ENCODE measurements around the gene UBIAD1. TPM values are rescaled to one million over a fixed set of nuclear protein-coding genes. Genes with fewer than 3 reads are reported as not detected.
A peak's percentile ranks its signal among the peaks of the same experiment; 100 is the strongest.

Gene UBIAD1
- total and polyA plus RNA-seq, 2 of the 13 experiments (the other 11 are each of a cell fraction or from before 2014, with no cell fraction given) = 16.9 to 20.4 TPM

DNA sequence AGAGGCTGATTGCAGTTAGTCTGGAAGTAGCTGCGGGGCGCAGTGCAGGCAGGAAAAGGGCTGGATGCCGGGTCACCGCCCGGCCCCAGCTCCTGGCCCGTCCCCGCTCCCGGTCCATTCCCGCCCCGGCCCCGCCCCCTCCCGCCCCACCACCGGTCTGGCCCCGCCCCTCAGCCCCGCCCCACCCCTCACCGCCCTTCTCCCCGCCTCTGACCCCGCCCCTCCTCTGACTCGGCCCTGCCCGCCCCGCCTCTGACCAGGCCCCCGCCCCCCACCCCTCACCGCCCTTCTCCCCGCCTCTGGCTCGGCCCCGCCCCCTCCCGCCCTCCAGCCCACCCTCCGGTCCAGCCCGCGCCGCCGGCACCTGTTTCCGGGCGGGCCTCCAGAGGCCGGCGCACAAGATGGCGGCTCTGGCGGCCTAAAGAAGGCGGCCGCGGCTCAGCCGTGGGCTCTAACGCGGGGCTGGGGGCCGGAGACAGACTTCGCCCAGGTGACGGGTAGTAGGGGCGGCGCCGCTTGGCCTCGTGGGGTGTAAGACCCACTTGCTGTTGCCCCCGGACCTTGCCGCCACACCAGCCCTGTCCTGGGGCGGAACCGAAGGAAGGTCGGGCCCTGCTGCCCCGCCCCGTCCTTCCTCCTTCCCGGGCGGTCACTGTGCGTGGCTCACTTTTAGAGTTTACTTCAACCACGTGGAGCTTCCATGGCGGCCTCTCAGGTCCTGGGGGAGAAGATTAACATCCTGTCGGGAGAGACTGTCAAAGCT, at the start of gene UBIAD1 (continued):
- TF ChIP-seq, protein P1, sequence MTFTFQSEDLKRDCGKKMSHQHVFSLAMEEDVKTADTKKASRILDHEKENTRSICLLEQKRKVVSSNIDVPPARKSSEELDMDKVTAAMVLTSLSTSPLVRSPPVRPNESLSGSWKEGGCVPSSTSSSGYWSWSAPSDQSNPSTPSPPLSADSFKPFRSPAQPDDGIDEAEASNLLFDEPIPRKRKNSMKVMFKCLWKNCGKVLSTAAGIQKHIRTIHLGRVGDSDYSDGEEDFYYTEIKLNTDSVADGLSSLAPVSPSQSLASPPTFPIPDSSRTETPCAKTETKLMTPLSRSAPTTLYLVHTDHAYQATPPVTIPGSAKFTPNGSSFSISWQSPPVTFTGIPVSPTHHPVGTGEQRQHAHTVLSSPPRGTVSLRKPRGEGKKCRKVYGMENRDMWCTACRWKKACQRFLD (CRISPR knock-in tag; IDR thresholded peaks at IDR 0.05; ENCODE audit: borderline replicate concordance) = peak; percentile 89; the same call in 1 of the 2 replicates
- no peak for TF ChIP-seq RARG (CRISPR knock-in tag; IDR thresholded peaks at IDR 0.05; ENCODE audit: low read depth)
- no peak for TF ChIP-seq ZBTB3 (CRISPR knock-in tag; IDR thresholded peaks at IDR 0.05; ENCODE audit: borderline replicate concordance, low read depth)
- no peak for TF ChIP-seq ZNF367 (CRISPR knock-in tag; IDR thresholded peaks at IDR 0.05; ENCODE audit: borderline replicate concordance)
- peak; percentile 60; the same call in 1 of the 2 replicates for TF ChIP-seq ZNF556 (CRISPR knock-in tag; IDR thresholded peaks at IDR 0.05; ENCODE audit: borderline replicate concordance)
- 0 out of 2 replicates have a peak, but pooled peaks have one; percentile 21 for TF ChIP-seq ZNF773 (CRISPR knock-in tag; IDR thresholded peaks at IDR 0.05; ENCODE audit: borderline replicate concordance)
- no peak for TF ChIP-seq ZNF530 (CRISPR knock-in tag; IDR thresholded peaks at IDR 0.05; ENCODE audit: low read depth)
- TF ChIP-seq, protein P2, sequence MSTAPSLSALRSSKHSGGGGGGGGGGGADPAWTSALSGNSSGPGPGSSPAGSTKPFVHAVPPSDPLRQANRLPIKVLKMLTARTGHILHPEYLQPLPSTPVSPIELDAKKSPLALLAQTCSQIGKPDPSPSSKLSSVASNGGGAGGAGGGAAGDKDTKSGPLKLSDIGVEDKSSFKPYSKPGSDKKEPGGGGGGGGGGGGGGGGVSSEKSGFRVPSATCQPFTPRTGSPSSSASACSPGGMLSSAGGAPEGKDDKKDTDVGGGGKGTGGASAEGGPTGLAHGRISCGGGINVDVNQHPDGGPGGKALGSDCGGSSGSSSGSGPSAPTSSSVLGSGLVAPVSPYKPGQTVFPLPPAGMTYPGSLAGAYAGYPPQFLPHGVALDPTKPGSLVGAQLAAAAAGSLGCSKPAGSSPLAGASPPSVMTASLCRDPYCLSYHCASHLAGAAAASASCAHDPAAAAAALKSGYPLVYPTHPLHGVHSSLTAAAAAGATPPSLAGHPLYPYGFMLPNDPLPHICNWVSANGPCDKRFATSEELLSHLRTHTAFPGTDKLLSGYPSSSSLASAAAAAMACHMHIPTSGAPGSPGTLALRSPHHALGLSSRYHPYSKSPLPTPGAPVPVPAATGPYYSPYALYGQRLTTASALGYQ (CRISPR knock-in tag; IDR thresholded peaks at IDR 0.05) = peak; percentile 50; the same call in 1 of the 2 replicates
- peak; percentile 70; the same call in 1 of the 2 replicates for TF ChIP-seq NFE2L1 (CRISPR knock-in tag; IDR thresholded peaks at IDR 0.05; ENCODE audit: borderline replicate concordance)
- TF ChIP-seq, protein P3, sequence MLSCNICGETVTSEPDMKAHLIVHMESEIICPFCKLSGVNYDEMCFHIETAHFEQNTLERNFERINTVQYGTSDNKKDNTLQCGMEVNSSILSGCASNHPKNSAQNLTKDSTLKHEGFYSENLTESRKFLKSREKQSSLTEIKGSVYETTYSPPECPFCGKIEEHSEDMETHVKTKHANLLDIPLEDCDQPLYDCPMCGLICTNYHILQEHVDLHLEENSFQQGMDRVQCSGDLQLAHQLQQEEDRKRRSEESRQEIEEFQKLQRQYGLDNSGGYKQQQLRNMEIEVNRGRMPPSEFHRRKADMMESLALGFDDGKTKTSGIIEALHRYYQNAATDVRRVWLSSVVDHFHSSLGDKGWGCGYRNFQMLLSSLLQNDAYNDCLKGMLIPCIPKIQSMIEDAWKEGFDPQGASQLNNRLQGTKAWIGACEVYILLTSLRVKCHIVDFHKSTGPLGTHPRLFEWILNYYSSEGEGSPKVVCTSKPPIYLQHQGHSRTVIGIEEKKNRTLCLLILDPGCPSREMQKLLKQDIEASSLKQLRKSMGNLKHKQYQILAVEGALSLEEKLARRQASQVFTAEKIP (CRISPR knock-in tag; IDR thresholded peaks at IDR 0.05; ENCODE audit: borderline replicate concordance) = no peak
- TF ChIP-seq ZNF749 (CRISPR knock-in tag; IDR thresholded peaks at IDR 0.05; ENCODE audit: borderline replicate concordance) = 0 out of 2 replicates have a peak, but pooled peaks have one; percentile 89
- no peak for TF ChIP-seq MED13 (CRISPR knock-in tag; IDR thresholded peaks at IDR 0.05)
- TF ChIP-seq, protein P4, sequence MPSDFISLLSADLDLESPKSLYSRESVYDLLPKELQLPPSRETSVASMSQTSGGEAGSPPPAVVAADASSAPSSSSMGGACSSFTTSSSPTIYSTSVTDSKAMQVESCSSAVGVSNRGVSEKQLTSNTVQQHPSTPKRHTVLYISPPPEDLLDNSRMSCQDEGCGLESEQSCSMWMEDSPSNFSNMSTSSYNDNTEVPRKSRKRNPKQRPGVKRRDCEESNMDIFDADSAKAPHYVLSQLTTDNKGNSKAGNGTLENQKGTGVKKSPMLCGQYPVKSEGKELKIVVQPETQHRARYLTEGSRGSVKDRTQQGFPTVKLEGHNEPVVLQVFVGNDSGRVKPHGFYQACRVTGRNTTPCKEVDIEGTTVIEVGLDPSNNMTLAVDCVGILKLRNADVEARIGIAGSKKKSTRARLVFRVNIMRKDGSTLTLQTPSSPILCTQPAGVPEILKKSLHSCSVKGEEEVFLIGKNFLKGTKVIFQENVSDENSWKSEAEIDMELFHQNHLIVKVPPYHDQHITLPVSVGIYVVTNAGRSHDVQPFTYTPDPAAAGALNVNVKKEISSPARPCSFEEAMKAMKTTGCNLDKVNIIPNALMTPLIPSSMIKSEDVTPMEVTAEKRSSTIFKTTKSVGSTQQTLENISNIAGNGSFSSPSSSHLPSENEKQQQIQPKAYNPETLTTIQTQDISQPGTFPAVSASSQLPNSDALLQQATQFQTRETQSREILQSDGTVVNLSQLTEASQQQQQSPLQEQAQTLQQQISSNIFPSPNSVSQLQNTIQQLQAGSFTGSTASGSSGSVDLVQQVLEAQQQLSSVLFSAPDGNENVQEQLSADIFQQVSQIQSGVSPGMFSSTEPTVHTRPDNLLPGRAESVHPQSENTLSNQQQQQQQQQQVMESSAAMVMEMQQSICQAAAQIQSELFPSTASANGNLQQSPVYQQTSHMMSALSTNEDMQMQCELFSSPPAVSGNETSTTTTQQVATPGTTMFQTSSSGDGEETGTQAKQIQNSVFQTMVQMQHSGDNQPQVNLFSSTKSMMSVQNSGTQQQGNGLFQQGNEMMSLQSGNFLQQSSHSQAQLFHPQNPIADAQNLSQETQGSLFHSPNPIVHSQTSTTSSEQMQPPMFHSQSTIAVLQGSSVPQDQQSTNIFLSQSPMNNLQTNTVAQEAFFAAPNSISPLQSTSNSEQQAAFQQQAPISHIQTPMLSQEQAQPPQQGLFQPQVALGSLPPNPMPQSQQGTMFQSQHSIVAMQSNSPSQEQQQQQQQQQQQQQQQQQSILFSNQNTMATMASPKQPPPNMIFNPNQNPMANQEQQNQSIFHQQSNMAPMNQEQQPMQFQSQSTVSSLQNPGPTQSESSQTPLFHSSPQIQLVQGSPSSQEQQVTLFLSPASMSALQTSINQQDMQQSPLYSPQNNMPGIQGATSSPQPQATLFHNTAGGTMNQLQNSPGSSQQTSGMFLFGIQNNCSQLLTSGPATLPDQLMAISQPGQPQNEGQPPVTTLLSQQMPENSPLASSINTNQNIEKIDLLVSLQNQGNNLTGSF (CRISPR knock-in tag; IDR thresholded peaks at IDR 0.05) = no peak
- no peak for TF ChIP-seq ZNF614 (CRISPR knock-in tag; IDR thresholded peaks at IDR 0.05; ENCODE audit: borderline replicate concordance)
- TF ChIP-seq ATF7-NPFF (CRISPR knock-in tag; IDR thresholded peaks at IDR 0.05; ENCODE audit: low read depth) = peak; percentile 46; the same call in 1 of the 2 replicates
- TF ChIP-seq GABPB1 (CRISPR knock-in tag; IDR thresholded peaks at IDR 0.05) = peak; percentile 91
- TF ChIP-seq ZNF720 (CRISPR knock-in tag; IDR thresholded peaks at IDR 0.05) = no peak
- TF ChIP-seq ARNT (IDR thresholded peaks at IDR 0.05) = no peak
- peak; percentile 66; the same call in 1 of the 2 replicates for TF ChIP-seq PITX1 (CRISPR knock-in tag; IDR thresholded peaks at IDR 0.05)

Measured in HepG2 (cell line).